PC-9 (cell line): ENCODE results near the gene SYT7.

Experiments
- EZH2 ChIP-seq: fragments of 200-600 bp; sonication (generic); IDR thresholded peaks from 2 replicates; pipeline ENCODE4 v1.8.0; 2017; ENCODE audit warnings: antibody characterized with exemption, low read depth
- TF ChIP-seq, protein P1 (sequence below): fragments of 200-600 bp; sonication (generic); conservative IDR thresholded peaks from 2 replicates; pipeline ENCODE4 v1.6.1; 2017; ENCODE audit warnings: mixed run types, antibody characterized with exemption, mild to moderate bottlenecking, moderate library complexity

DNA sequence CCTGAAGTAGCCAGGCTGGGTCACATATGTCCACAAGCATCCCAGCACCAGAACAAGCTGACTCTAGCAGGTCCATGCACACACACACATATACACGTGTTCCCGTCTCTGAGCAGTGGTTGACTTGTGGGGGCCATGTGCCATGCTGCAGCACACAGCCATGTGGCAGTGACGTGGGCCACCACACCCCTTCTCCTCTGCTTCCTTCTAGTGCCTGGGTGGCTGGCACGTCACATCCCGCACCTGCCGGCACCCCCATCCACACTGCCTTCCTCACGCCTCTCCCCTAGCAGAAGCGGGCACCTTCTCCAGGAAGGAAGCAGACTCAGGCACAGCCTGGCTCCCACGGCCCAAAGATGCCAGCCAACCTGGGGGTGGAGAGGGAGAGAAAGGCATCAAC is 9.5 kb downstream of the SYT7 start:
- TF ChIP-seq, protein P1, sequence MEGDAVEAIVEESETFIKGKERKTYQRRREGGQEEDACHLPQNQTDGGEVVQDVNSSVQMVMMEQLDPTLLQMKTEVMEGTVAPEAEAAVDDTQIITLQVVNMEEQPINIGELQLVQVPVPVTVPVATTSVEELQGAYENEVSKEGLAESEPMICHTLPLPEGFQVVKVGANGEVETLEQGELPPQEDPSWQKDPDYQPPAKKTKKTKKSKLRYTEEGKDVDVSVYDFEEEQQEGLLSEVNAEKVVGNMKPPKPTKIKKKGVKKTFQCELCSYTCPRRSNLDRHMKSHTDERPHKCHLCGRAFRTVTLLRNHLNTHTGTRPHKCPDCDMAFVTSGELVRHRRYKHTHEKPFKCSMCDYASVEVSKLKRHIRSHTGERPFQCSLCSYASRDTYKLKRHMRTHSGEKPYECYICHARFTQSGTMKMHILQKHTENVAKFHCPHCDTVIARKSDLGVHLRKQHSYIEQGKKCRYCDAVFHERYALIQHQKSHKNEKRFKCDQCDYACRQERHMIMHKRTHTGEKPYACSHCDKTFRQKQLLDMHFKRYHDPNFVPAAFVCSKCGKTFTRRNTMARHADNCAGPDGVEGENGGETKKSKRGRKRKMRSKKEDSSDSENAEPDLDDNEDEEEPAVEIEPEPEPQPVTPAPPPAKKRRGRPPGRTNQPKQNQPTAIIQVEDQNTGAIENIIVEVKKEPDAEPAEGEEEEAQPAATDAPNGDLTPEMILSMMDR = no peak
- TF ChIP-seq EZH2 = no peak
